Mesendoderm (in vitro differentiated cells): ENCODE data around the gene RAPGEF3.

ENCODE experiments used
- DNase-seq: peaks from one replicate; pipeline ENCODE4 v3.0.0; 2013
- H2AK5ac ChIP-seq: 2 replicates; pipeline ENCODE4 v1.6.1; 2013; ENCODE audit warnings: low read length, inconsistent platforms
- H2BK120ac ChIP-seq: 2 replicates; pipeline ENCODE4 v1.6.1; 2013; ENCODE audit warnings: low read depth, mild to moderate bottlenecking, low read length, moderate library complexity, mixed read lengths
- H2BK15ac ChIP-seq: replicated peaks from 2 replicates; pipeline ENCODE4 v1.6.1; 2013; ENCODE audit warnings: low read depth, mild to moderate bottlenecking, moderate library complexity
- H2BK5ac ChIP-seq: 2 replicates; pipeline ENCODE4 v1.6.1; 2013; ENCODE audit warnings: low read length, inconsistent platforms
- H3K18ac ChIP-seq: 2 replicates; pipeline ENCODE4 v1.6.1; 2013; ENCODE audit warnings: mild to moderate bottlenecking, low read length, mixed read lengths
- H3K23ac ChIP-seq: one replicate; pipeline ENCODE4 v1.6.1; 2013; ENCODE audit warnings: low read length
- H3K27ac ChIP-seq: 2 replicates; pipeline ENCODE4 v1.5.1; 2013; ENCODE audit warnings: low read depth, mild to moderate bottlenecking, inconsistent platforms, low read length, moderate library complexity
- H3K27me3 ChIP-seq: 2 replicates; pipeline ENCODE4 v1.6.1; 2013; ENCODE audit warnings: low read length, control low read depth, mild to moderate bottlenecking, inconsistent platforms; ENCODE audit not compliant: insufficient read depth, poor library complexity
- H3K36me3 ChIP-seq: 2 replicates; pipeline ENCODE4 v1.6.1; 2013; ENCODE audit warnings: low read length, inconsistent platforms; ENCODE audit not compliant: control insufficient read depth, insufficient read depth
- H3K4ac ChIP-seq: one replicate; pipeline ENCODE4 v1.6.1; 2013; ENCODE audit warnings: low read depth, mild to moderate bottlenecking, low read length, moderate library complexity
- H3K4me1 ChIP-seq: 2 replicates; pipeline ENCODE4 v1.6.1; 2013; ENCODE audit warnings: low read depth, low read length, inconsistent platforms; ENCODE audit not compliant: control insufficient read depth
- H3K4me2 ChIP-seq: 2 replicates; pipeline ENCODE4 v1.6.1; 2013; ENCODE audit warnings: low read length
- H3K4me3 ChIP-seq: 2 replicates; pipeline ENCODE4 v1.5.1; 2013; ENCODE audit warnings: mild to moderate bottlenecking, low read length
- H3K56ac ChIP-seq: one replicate; pipeline ENCODE4 v1.6.1; 2013; ENCODE audit warnings: low read length
- H3K79me1 ChIP-seq: 2 replicates; pipeline ENCODE4 v1.6.1; 2013; ENCODE audit warnings: low read length, inconsistent platforms
- H3K79me2 ChIP-seq: 2 replicates; pipeline ENCODE4 v1.6.1; 2013; ENCODE audit warnings: mild to moderate bottlenecking, low read length; ENCODE audit not compliant: control insufficient read depth, insufficient read depth
- H3K9ac ChIP-seq: 2 replicates; pipeline ENCODE4 v1.6.1; 2013; ENCODE audit warnings: low read length, inconsistent platforms
- H4K5ac ChIP-seq: one replicate; pipeline ENCODE4 v1.6.1; 2013; ENCODE audit warnings: low read length
- H4K8ac ChIP-seq: one replicate; pipeline ENCODE4 v1.6.1; 2013; ENCODE audit warnings: low read depth, mild to moderate bottlenecking, control low read depth, low read length, moderate library complexity
- WGBS: extraction: QIAGEN DNeasy Blood & Tissue Kit; methylation state at CpG from one replicate; pipeline ENCODE4 v1.1.7; 2013; ENCODE audit warnings: low lambda C conversion rate, missing lambda C conversion rate; ENCODE audit not compliant: insufficient coverage; ENCODE audit errors: extremely low coverage; 5-methylcytosine and 5-hydroxymethylcytosine counted together

The RAPGEF3 gene

DNA sequence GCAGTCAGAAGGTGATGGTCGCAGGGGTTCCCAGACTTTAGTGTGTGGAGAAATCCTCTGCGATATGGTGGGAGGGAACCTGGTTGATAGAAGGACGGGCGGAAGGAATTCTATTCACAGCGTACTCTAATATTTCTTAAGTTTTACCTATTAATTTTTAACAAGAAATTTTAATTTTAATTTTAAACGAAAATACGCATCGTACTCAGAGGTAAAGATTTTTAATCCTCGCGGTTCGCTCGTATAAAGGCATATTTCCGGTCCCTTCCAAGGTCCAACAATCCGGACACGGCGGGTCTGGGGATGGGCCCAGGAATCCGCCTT is 14.0 kb upstream of the RAPGEF3 start:
- Histone ChIP-seq H3K56ac (peak overlapping the region; percentile 80), H3K4me1 (peaks cover 8% of the 10 kb centered on the region), H2BK15ac (no peak overlapping the region), H3K27me3 (no peaks in the 10 kb centered on the region), H2BK5ac (no peak overlapping the region), H4K8ac (no peak overlapping the region), H3K4me3 (no peak overlapping the region), H3K36me3 (no peaks in the 10 kb centered on the region), H3K27ac (no peak overlapping the region), H3K18ac (peak overlapping the region; percentile 51), H3K4me2 (peak overlapping the region; percentile 44), H3K79me2 (no peaks in the 10 kb centered on the region), H3K79me1 (no peaks in the 10 kb centered on the region), H3K9ac (peak overlapping the region; percentile 70), H2AK5ac (no peak overlapping the region), H4K5ac (no peak overlapping the region), H3K4ac (no peak overlapping the region), H2BK120ac (no peak overlapping the region), H3K23ac (no peak overlapping the region)
- no CpG with 5 or more reads among the region's 17 CpGs for WGBS
- DNase-seq = no peak

DNA sequence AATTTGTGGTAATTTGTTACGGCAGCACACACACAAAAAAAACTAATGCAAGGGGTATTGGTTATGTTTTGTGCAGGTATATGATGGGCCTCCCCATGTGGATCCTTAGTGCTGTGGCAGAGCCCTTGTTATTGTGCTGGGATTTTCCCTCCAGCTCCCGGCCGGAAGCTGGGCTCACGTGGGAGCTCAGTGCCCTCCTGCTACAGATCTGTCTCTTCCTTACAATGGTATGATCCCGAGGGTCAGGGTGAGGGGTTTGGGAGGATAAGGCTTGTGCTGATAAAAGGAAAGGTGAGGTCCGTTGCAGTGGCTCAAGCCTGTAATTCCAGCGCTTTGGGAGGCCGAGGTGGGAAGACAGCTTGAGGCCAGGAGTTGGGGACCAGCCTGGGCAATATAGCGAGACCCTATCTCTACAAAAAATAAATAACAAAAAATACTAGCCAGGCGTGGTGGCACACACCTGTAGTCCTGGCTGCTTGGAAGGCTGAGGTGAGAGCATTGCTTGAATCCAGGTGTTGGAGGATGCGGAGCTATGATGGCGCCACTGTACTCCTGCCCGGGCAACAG is 13.5 kb upstream of the RAPGEF3 start:
- no peak overlapping the region for H2BK120ac ChIP-seq
- H3K9ac ChIP-seq = no peak overlapping the region
- no peak overlapping the region for H2BK15ac ChIP-seq
- no peak overlapping the region for H2AK5ac ChIP-seq
- H3K23ac ChIP-seq = no peak overlapping the region
- no peak overlapping the region for H3K27ac ChIP-seq
- no peaks in the 10 kb centered on the region for H3K27me3 ChIP-seq
- no CpG with 5 or more reads among the region's 13 CpGs for WGBS
- no peak overlapping the region for H3K4me2 ChIP-seq
- H3K4me3 ChIP-seq = no peak overlapping the region
- no peak overlapping the region for H3K18ac ChIP-seq
- H3K56ac ChIP-seq = no peak overlapping the region
- no peak overlapping the region for H2BK5ac ChIP-seq
- H3K4me1 ChIP-seq = peaks cover 8% of the 10 kb centered on the region
- no peaks in the 10 kb centered on the region for H3K36me3 ChIP-seq
- DNase-seq = peak; percentile 49
- H4K8ac ChIP-seq = no peak overlapping the region
- no peaks in the 10 kb centered on the region for H3K79me1 ChIP-seq
- H3K4ac ChIP-seq = no peak overlapping the region
- no peaks in the 10 kb centered on the region for H3K79me2 ChIP-seq
- no peak overlapping the region for H4K5ac ChIP-seq

DNA sequence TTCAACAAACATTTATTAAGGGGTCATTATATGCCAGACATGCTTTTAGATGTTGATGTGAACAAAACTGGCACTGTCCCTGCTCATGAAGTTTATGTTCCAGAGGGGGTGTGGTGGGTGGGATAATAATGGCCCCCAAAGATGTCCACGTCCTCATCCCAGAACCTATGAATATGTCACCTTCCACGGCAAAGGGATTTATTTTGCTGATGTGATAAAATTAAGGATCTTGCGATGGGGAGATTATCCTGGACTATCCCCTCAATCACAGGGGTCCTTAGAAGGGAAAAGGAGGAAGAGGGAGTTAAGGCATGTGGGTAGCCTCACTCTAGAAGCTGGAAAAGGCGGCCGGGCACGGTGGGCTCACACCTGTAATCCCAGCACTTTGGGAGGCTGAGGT is 12.6 kb upstream of the RAPGEF3 start:
- H3K9ac ChIP-seq = no peak overlapping the region
- H3K79me2 ChIP-seq = no peaks in the 10 kb centered on the region

DNA sequence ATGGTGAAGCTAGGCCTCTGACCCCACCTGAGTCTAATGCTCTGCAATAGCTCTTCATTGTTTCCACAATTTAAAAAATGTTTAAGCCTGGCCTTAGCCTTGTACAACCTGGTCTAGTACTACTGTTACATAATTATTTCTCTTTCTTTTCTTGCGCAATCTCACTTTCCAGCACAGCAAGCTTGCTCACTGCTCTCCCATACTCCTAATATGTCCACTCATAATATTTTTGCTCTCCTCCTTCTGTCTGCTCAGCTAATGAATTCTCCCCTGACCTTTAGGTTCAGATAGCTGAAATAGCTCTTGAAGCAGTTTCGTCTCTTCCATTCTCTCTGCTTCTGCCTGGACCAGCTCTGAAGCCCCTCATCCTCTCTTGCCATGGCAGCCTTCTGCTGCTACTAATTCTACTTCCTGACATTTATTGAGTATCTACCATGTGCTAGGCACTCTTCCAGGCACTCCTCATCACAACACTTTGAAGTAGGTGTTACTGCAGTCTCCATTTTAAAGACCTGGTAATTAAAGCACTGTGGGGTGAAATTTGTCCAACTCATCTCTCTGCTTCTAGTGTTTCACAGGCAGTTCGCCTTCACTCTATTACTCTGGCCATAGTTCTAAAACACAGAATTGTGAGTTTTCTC is 11.5 kb upstream of the RAPGEF3 start:
- Histone ChIP-seq H3K18ac (no peak overlapping the region), H3K36me3 (no peaks in the 10 kb centered on the region), H3K27ac (no peak overlapping the region), H3K79me1 (no peaks in the 10 kb centered on the region), H2BK15ac (no peak overlapping the region), H3K23ac (no peak overlapping the region), H2BK120ac (no peak overlapping the region), H3K4ac (no peak overlapping the region), H4K5ac (no peak overlapping the region), H3K56ac (no peak overlapping the region), H3K4me2 (no peak overlapping the region), H3K4me1 (peaks cover 8% of the 10 kb centered on the region), H2BK5ac (no peak overlapping the region), H3K4me3 (no peak overlapping the region), H3K9ac (no peak overlapping the region), H3K79me2 (no peaks in the 10 kb centered on the region), H3K27me3 (no peaks in the 10 kb centered on the region), H2AK5ac (no peak overlapping the region), H4K8ac (no peak overlapping the region)
- no CpG with 5 or more reads among the region's 3 CpGs for WGBS
- no peak for DNase-seq

More for the DNA sequence above, 12.6 kb upstream of the RAPGEF3 start:
- H2BK120ac ChIP-seq = no peak overlapping the region
- no peaks in the 10 kb centered on the region for H3K27me3 ChIP-seq
- no peak for DNase-seq
- H2BK5ac ChIP-seq = no peak overlapping the region
- no peak overlapping the region for H3K23ac ChIP-seq
- H3K27ac ChIP-seq = no peak overlapping the region
- H3K4ac ChIP-seq = no peak overlapping the region
- no CpG with 5 or more reads among the region's 6 CpGs for WGBS
- H2BK15ac ChIP-seq = no peak overlapping the region
- H4K8ac ChIP-seq = no peak overlapping the region
- no peak overlapping the region for H2AK5ac ChIP-seq
- H3K4me1 ChIP-seq = peaks cover 8% of the 10 kb centered on the region
- no peaks in the 10 kb centered on the region for H3K36me3 ChIP-seq
- H3K79me1 ChIP-seq = no peaks in the 10 kb centered on the region
- H3K56ac ChIP-seq = no peak overlapping the region
- H3K18ac ChIP-seq = no peak overlapping the region
- H4K5ac ChIP-seq = no peak overlapping the region
- H3K4me2 ChIP-seq = no peak overlapping the region
- no peak overlapping the region for H3K4me3 ChIP-seq

DNA sequence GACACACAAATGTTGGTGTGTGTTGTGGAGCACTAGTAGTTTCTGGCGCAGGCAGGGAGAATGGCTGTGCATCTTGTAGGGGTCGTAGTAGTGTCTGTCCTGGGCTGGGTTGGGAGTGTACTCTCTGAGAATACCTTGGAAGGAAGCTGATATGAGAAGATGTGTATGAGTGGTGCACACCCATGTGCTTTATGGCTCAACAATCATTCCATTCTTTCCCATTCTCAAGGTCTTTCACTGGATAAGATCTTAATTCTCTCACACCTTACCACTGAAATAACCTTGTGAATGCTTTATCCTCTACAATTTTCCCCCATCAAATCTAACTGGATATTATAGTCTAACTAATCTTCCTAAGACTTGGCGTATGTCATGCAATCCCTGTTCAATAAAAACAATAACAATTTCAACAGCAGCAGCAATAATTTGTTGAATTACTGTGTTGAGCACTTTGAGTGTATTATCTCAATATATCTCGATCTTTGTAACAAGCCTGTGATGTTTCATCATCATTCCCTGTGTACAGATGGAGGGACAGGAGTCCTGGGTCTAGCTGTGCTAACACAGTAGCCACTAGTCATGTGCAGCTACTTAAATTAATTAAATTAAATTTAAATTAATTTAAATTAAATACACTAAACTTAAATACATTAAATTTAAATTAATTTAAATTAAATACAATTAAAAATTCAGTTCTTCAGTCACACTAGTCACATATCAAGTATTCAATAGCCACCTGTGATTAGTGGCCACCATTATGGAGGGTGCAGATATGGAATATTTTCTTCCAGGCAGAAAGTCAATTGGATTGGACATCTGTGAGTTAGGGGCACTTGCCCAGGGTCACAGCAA is 10.8 kb upstream of the RAPGEF3 start:
- WGBS = no CpG with 5 or more reads among the region's 4 CpGs
- H3K79me1 ChIP-seq = no peaks in the 10 kb centered on the region
- no peak overlapping the region for H3K4me2 ChIP-seq
- peak overlapping the region; percentile 77 for H3K18ac ChIP-seq
- H4K8ac ChIP-seq = no peak overlapping the region
- H2AK5ac ChIP-seq = no peak overlapping the region
- no peak overlapping the region for H2BK15ac ChIP-seq
- peak overlapping the region; percentile 11 for H2BK5ac ChIP-seq
- no peaks in the 10 kb centered on the region for H3K79me2 ChIP-seq
- H3K4me1 ChIP-seq = peaks cover 8% of the 10 kb centered on the region
- H3K4me3 ChIP-seq = no peak overlapping the region
- H3K36me3 ChIP-seq = no peaks in the 10 kb centered on the region
- DNase-seq = no peak
- no peaks in the 10 kb centered on the region for H3K27me3 ChIP-seq
- H3K56ac ChIP-seq = peak overlapping the region; percentile 28
- H3K27ac ChIP-seq = no peak overlapping the region
- no peak overlapping the region for H3K23ac ChIP-seq
- no peak overlapping the region for H3K9ac ChIP-seq
- H2BK120ac ChIP-seq = no peak overlapping the region
- H3K4ac ChIP-seq = peak overlapping the region; percentile 45
- H4K5ac ChIP-seq = no peak overlapping the region
